SU-DHL-6 (cell line): ENCODE results near the gene LHPP.

Experiments used
- H2AFZ ChIP-seq: fragments of 200-600 bp; sonication (generic); 2 replicates; pipeline ENCODE4 v1.6.1; 2014; ENCODE audit warnings: low read depth, mild to moderate bottlenecking, moderate library complexity, mixed read lengths, antibody characterized with exemption, low read length; ENCODE audit not compliant: severe bottlenecking
- H3F3A ChIP-seq: fragments of 200-600 bp; shearing (Covaris generic); 2 replicates; pipeline ENCODE4 v1.6.0; 2016; ENCODE audit warnings: antibody characterized with exemption, mild to moderate bottlenecking; ENCODE audit not compliant: insufficient read depth
- H3K27ac ChIP-seq: fragments of 200-600 bp; sonication (generic); 2 replicates; pipeline ENCODE4 v1.5.1; 2016; ENCODE audit warnings: low read depth, mild to moderate bottlenecking, low read length, moderate library complexity, mixed read lengths
- H3K27me3 ChIP-seq: fragments of 200-600 bp; sonication (generic), shearing (Covaris generic); 2 replicates; pipeline ENCODE4 v1.6.0; 2014; ENCODE audit warnings: mild to moderate bottlenecking, low read length
- H3K36me3 ChIP-seq: fragments of 200-600 bp; sonication (generic); 2 replicates; pipeline ENCODE4 v1.6.1; 2014; ENCODE audit warnings: mild to moderate bottlenecking, low read length, mixed read lengths
- H3K4me2 ChIP-seq: fragments of 300-600, 200-600 bp; shearing (Covaris generic), sonication (generic); 2 replicates; pipeline ENCODE4 v1.6.0; 2014; ENCODE audit warnings: low read length, low read depth, mild to moderate bottlenecking; ENCODE audit not compliant: poor library complexity, severe bottlenecking
- H3K4me3 ChIP-seq: fragments of 200-600 bp; sonication (generic); 2 replicates; pipeline ENCODE4 v1.5.1; 2014; ENCODE audit warnings: antibody characterized with exemption, low read length, mild to moderate bottlenecking, mixed read lengths; ENCODE audit not compliant: insufficient read depth, poor library complexity, severe bottlenecking
- H3K79me2 ChIP-seq: fragments of 200-600 bp; sonication (generic); 2 replicates; pipeline ENCODE4 v1.6.1; 2014; ENCODE audit warnings: mild to moderate bottlenecking, low read length, moderate library complexity; ENCODE audit not compliant: insufficient read depth
- H3K9ac ChIP-seq: fragments of 200-600 bp; sonication (generic); 2 replicates; pipeline ENCODE4 v1.7.0; 2014; ENCODE audit warnings: mild to moderate bottlenecking, low read length
- H3K9me2 ChIP-seq: fragments of 200-600 bp; sonication (generic); replicated peaks from 2 replicates; pipeline ENCODE4 v1.6.1; 2014; ENCODE audit warnings: low read length; ENCODE audit not compliant: insufficient read depth
- H3K9me3 ChIP-seq: fragments of 200-600 bp; sonication (generic); 2 replicates; pipeline ENCODE4 v1.6.1; 2014; ENCODE audit warnings: low read length, mixed read lengths; ENCODE audit not compliant: insufficient read depth
- H4K20me1 ChIP-seq: fragments of 200-600 bp; sonication (generic); 2 replicates; pipeline ENCODE4 v1.6.1; 2014; ENCODE audit warnings: low read depth, mild to moderate bottlenecking, antibody characterized with exemption, low read length, moderate library complexity, mixed read lengths
- EZH2phosphoT487 ChIP-seq: fragments of 200-600 bp; sonication (generic), shearing (Covaris generic); conservative IDR thresholded peaks from 2 replicates; pipeline ENCODE4 v1.6.1; 2018; ENCODE audit warnings: mild to moderate bottlenecking, antibody characterized with exemption, low read length, moderate library complexity, mixed read lengths
- TF ChIP-seq, protein P1 (sequence below): fragments of 200-600 bp; sonication (generic); IDR thresholded peaks from one replicate; pipeline ENCODE4 v1.5.1; 2017; ENCODE audit warnings: antibody characterized with exemption, mild to moderate bottlenecking, low read length, moderate library complexity; ENCODE audit not compliant: insufficient read depth, poor library complexity, severe bottlenecking

The LHPP gene

DNA sequence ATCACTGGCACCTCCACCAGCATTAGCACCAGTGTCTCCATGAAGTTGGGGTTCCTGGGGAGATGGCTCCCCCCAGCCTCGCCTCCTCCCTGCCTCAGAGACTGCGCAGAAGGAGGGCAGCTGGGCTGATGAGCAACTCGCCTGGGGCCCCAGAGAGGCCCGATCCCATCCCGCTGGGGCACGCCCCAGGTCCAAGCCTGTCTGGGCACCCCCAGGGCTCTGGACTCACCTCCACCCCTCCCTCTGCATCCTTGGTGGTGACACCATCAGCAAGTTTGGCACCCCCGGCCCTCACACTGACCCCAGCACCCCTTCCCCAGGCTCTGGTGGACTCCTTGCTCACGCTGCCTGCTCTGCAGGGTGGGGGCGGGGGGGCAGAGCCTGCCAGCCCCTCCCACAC lies 89.5 kb downstream of the LHPP start:
- no peak for TF ChIP-seq EZH2phosphoT487
- TF ChIP-seq, protein P1, sequence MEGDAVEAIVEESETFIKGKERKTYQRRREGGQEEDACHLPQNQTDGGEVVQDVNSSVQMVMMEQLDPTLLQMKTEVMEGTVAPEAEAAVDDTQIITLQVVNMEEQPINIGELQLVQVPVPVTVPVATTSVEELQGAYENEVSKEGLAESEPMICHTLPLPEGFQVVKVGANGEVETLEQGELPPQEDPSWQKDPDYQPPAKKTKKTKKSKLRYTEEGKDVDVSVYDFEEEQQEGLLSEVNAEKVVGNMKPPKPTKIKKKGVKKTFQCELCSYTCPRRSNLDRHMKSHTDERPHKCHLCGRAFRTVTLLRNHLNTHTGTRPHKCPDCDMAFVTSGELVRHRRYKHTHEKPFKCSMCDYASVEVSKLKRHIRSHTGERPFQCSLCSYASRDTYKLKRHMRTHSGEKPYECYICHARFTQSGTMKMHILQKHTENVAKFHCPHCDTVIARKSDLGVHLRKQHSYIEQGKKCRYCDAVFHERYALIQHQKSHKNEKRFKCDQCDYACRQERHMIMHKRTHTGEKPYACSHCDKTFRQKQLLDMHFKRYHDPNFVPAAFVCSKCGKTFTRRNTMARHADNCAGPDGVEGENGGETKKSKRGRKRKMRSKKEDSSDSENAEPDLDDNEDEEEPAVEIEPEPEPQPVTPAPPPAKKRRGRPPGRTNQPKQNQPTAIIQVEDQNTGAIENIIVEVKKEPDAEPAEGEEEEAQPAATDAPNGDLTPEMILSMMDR, result no peak
- Histone ChIP-seq H3K79me2 (no peaks in the 10 kb centered on the region), H4K20me1 (no peaks in the 10 kb centered on the region), H3K9me3 (no peaks in the 10 kb centered on the region), H3K4me3 (no peak overlapping the region), H3K36me3 (no peaks in the 10 kb centered on the region), H3F3A (peaks cover 37% of the 10 kb centered on the region), H3K27ac (peak overlapping the region; percentile 98), H2AFZ (no peak overlapping the region), H3K9me2 (no peaks in the 10 kb centered on the region), H3K9ac (peak overlapping the region; percentile 56), H3K4me2 (peak overlapping the region; percentile 73), H3K27me3 (no peaks in the 10 kb centered on the region)

DNA sequence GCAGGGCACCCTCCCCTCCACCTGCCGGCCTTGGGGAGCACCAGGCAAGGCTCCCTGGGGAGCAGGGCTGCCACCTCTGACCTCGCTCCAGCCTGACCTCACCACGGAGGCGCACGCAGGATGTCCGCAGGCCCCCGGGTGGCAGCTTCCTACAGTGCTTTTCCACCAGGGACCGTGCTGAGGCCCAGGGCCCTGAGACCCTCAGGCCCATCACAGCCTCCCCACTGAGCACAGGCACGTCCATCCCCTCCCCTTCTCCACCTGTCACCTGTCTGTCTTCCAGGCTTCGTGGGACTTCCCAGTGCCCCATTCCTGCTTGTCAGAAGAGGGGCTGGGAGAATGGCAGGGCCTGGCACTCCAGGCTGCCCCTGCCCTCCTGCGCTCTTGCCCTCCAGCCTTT lies 90.1 kb downstream of the LHPP start:
- H3K4me2 ChIP-seq, result no peak overlapping the region
- no peaks in the 10 kb centered on the region for H3K9me3 ChIP-seq
- H2AFZ ChIP-seq, result no peak overlapping the region
- H4K20me1 ChIP-seq, result no peaks in the 10 kb centered on the region
- no peak overlapping the region for H3K4me3 ChIP-seq
- H3K36me3 ChIP-seq, result no peaks in the 10 kb centered on the region
- no peak overlapping the region for H3K9ac ChIP-seq
- TF ChIP-seq, protein P1, result no peak
- no peak for TF ChIP-seq EZH2phosphoT487
- H3K79me2 ChIP-seq, result no peaks in the 10 kb centered on the region
- no peaks in the 10 kb centered on the region for H3K27me3 ChIP-seq
- H3K27ac ChIP-seq, result peak overlapping the region; percentile 98
- H3K9me2 ChIP-seq, result no peaks in the 10 kb centered on the region
- peaks cover 34% of the 10 kb centered on the region for H3F3A ChIP-seq

DNA sequence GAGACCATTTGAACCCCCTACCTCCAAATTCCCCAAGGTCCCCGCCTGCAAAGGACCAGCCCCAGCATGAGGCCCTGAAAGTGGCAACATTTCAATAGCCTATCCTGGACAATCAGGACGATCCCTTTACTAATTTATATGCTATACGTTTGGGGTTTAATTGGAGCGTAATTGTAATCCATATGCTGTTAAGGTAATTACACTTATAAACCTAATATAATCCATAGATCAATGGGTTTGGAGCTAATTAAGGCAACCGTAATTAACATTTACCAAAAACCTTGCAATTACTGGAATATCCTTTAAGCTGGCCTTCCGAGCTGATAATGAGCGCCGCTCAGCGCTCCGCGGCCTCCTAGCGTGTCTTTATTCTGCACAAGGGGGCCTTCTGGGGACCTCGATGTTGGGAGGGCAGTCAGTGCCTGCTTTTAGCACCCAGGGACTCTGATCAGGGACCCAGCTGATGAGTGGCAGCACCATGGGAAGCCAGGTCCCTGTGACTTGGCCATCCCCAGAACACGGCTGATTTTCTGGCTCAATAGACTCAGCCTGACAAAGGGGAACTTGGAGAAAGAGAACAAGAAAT lies 91.2 kb downstream of the LHPP start:
- Histone ChIP-seq H3F3A (peaks cover 24% of the 10 kb centered on the region), H3K9me3 (no peaks in the 10 kb centered on the region), H3K27me3 (no peaks in the 10 kb centered on the region), H3K9me2 (no peaks in the 10 kb centered on the region), H3K9ac (no peak overlapping the region), H4K20me1 (no peaks in the 10 kb centered on the region), H3K4me3 (no peak overlapping the region), H3K27ac (no peak overlapping the region; the same call in 1 of the 2 replicates), H3K36me3 (no peaks in the 10 kb centered on the region), H3K4me2 (no peak overlapping the region), H2AFZ (no peak overlapping the region), H3K79me2 (no peaks in the 10 kb centered on the region)
- no peak for TF ChIP-seq EZH2phosphoT487
- TF ChIP-seq, protein P1, result no peak
